HEK293 (cell line): ENCODE measurements around the gene ZNF593OS.

Source experiments
- CTCF ChIA-PET: fragments of 350-600 bp; formaldehyde crosslinking; extraction: SDS; loops from one replicate; lab custom pipeline; 2021; ENCODE audit warnings: antibody characterized with exemption; lab: Yijun Ruan, JAX
- POLR2A ChIA-PET: fragments of 300-600 bp; formaldehyde crosslinking; extraction: SDS; loops from one replicate; lab custom pipeline; 2020; ENCODE audit warnings: antibody characterized with exemption, inconsistent platforms; lab: Yijun Ruan, JAX
- H3K27ac ChIP-seq: fragments of 200-500 bp; sonication (Bioruptor generic); 2 replicates; pipeline ENCODE4 v1.5.1; 2014; ENCODE audit warnings: low read depth, low read length, control low read depth, inconsistent platforms; ENCODE audit errors: extremely low read depth
- H3K36me3 ChIP-seq, 2 experiments: fragments of 200-500 bp in 1 of 2; sonication (Bioruptor generic) in 1 of 2; 1 replicate in 1 of 2; 2 replicates in 1 of 2; pipeline ENCODE4 v1.5.1; 2014 to 2017; ENCODE audit warnings: inconsistent platforms in 2 of 2, low read length in 2 of 2; ENCODE audit not compliant: control insufficient read depth in 2 of 2, insufficient read depth in 1 of 2
- H3K4me1 ChIP-seq: fragments of 200-500 bp; sonication (Bioruptor generic); 2 replicates; pipeline ENCODE4 v1.5.1; 2014; ENCODE audit warnings: mild to moderate bottlenecking, low read length, inconsistent platforms; ENCODE audit not compliant: control insufficient read depth, insufficient read depth
- H3K4me3 ChIP-seq: 2 replicates; pipeline ENCODE4 v1.5.1; 2011; ENCODE audit warnings: low read depth, mild to moderate bottlenecking, control low read depth, low read length, moderate library complexity
- H3K9me3 ChIP-seq: fragments of 200-500 bp; sonication (Bioruptor generic); 2 replicates; pipeline ENCODE4 v1.5.1; 2014; ENCODE audit warnings: low read depth, low read length, inconsistent platforms; ENCODE audit not compliant: control insufficient read depth, insufficient read depth
- PRDM4 ChIP-seq: fragments of 450-650 bp; formaldehyde crosslinking; IDR thresholded peaks from 2 replicates; pipeline ENCODE4 v1.5.1; 2017; ENCODE audit warnings: missing biosample characterization, missing genetic modification characterization
- ZBTB1 ChIP-seq: fragments of 450-650 bp; formaldehyde crosslinking; IDR thresholded peaks from 2 replicates; pipeline ENCODE4 v1.5.1; 2016; ENCODE audit warnings: missing biosample characterization, missing genetic modification characterization
- ZBTB6 ChIP-seq: fragments of 450-650 bp; formaldehyde crosslinking; IDR thresholded peaks from 2 replicates; pipeline ENCODE4 v1.5.1; 2017; ENCODE audit warnings: missing biosample characterization, missing genetic modification characterization
- ZNF184 ChIP-seq: fragments of 450-650 bp; IDR thresholded peaks from 2 replicates; pipeline ENCODE4 v1.5.1; 2018; ENCODE audit warnings: missing biosample characterization, mild to moderate bottlenecking, missing genetic modification characterization
- ZNF202 ChIP-seq: fragments of 450-650 bp; formaldehyde crosslinking; IDR thresholded peaks from 2 replicates; pipeline ENCODE4 v1.5.1; 2016; ENCODE audit warnings: missing biosample characterization, missing genetic modification characterization, borderline replicate concordance
- ZNF280C ChIP-seq: fragments of 450-650 bp; formaldehyde crosslinking; IDR thresholded peaks from 2 replicates; pipeline ENCODE4 v1.5.1; 2016; ENCODE audit warnings: missing biosample characterization, missing genetic modification characterization
- ZNF350 ChIP-seq: fragments of 450-650 bp; formaldehyde crosslinking; IDR thresholded peaks from 2 replicates; pipeline ENCODE4 v1.5.0; 2017; ENCODE audit warnings: missing biosample characterization, mild to moderate bottlenecking, missing genetic modification characterization
- ZNF433 ChIP-seq: fragments of 450-650 bp; formaldehyde crosslinking; IDR thresholded peaks from 2 replicates; pipeline ENCODE4 v1.5.1; 2016; ENCODE audit warnings: missing biosample characterization, missing genetic modification characterization, low read depth
- ZNF776 ChIP-seq: fragments of 450-650 bp; formaldehyde crosslinking; IDR thresholded peaks from 2 replicates; pipeline ENCODE4 v1.5.0; 2017; ENCODE audit warnings: missing biosample characterization, missing genetic modification characterization, borderline replicate concordance
- ZNF791 ChIP-seq: fragments of 450-650 bp; formaldehyde crosslinking; IDR thresholded peaks from 2 replicates; pipeline ENCODE4 v1.5.1; 2016; ENCODE audit warnings: missing biosample characterization, missing genetic modification characterization
- TF ChIP-seq, protein P1 (sequence below): fragments of 450-650 bp; formaldehyde crosslinking; IDR thresholded peaks from 2 replicates; pipeline ENCODE4 v1.5.1; 2017; ENCODE audit warnings: missing biosample characterization, missing genetic modification characterization
- TF ChIP-seq, protein P2 (sequence below): fragments of 450-650 bp; formaldehyde crosslinking; IDR thresholded peaks from 2 replicates; pipeline ENCODE4 v1.5.1; 2017; ENCODE audit warnings: missing biosample characterization, missing genetic modification characterization

ZNF593OS gene

GRCh38 chr1:26169669-26170471, 1.8 kb downstream of the ZNF593OS start, which contains the start of gene ZNF593 (continued):
- TF ChIP-seq, protein P1, sequence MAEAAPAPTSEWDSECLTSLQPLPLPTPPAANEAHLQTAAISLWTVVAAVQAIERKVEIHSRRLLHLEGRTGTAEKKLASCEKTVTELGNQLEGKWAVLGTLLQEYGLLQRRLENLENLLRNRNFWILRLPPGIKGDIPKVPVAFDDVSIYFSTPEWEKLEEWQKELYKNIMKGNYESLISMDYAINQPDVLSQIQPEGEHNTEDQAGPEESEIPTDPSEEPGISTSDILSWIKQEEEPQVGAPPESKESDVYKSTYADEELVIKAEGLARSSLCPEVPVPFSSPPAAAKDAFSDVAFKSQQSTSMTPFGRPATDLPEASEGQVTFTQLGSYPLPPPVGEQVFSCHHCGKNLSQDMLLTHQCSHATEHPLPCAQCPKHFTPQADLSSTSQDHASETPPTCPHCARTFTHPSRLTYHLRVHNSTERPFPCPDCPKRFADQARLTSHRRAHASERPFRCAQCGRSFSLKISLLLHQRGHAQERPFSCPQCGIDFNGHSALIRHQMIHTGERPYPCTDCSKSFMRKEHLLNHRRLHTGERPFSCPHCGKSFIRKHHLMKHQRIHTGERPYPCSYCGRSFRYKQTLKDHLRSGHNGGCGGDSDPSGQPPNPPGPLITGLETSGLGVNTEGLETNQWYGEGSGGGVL: peak; percentile 16; the same call in 1 of the 2 replicates
- TF ChIP-seq, all 188 proteins: peak for 90

DNA sequence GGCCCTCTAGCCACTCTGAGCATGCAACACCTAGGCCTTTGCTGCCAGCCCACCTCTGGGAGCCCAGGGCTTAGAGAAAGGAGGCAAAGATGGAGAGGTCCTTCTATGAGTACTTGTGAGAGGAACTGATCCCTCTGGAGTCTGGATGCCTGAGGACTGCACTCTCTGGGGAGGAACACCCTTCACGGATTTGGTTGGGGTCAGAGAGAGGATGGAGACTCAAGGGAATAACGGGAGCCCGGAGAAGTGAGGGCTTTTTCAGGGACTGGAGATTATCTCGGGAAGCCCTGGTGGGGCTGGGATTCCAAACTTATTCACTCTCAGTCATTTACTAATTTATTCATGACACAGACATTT, 2.5 kb downstream of the ZNF593OS start:
- Histone ChIP-seq H3K9me3 (no peaks in the 10 kb centered on the region), H3K4me3 (no peak overlapping the region), H3K4me1 (peaks cover 7% of the 10 kb centered on the region; the same call in 1 of the 2 replicates), H3K36me3 (peaks cover 0 to 10% of the 10 kb centered on the region in 2 experiments; a peak in 1 of 3 replicates), H3K27ac (no peak overlapping the region)
- ChIA-PET CTCF (interaction anchor here (0.5 to 2.0 kb wide), 22 partner anchors 8 to 1247 kb away, joined by 3 to 16 read pairs (median 4); partner anchors contain the start of gene CEP85), POLR2A (interaction anchor here (0.6 to 2.9 kb wide), 6 partner anchors 8 to 65 kb away, joined by 3 to 23 read pairs (median 4); partner anchors contain the start of gene CEP85)
- TF ChIP-seq, protein P2, sequence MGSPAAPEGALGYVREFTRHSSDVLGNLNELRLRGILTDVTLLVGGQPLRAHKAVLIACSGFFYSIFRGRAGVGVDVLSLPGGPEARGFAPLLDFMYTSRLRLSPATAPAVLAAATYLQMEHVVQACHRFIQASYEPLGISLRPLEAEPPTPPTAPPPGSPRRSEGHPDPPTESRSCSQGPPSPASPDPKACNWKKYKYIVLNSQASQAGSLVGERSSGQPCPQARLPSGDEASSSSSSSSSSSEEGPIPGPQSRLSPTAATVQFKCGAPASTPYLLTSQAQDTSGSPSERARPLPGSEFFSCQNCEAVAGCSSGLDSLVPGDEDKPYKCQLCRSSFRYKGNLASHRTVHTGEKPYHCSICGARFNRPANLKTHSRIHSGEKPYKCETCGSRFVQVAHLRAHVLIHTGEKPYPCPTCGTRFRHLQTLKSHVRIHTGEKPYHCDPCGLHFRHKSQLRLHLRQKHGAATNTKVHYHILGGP (tag by site-specific recombination): no peak
- TF ChIP-seq, protein P1: no peak
- no peak for TF ChIP-seq PRDM4 (tag by site-specific recombination)
- TF ChIP-seq ZNF184 (tag by site-specific recombination): no peak
- TF ChIP-seq ZNF433: no peak
- TF ChIP-seq ZBTB1 (tag by site-specific recombination): no peak
- TF ChIP-seq ZNF350: no peak
- TF ChIP-seq ZBTB6 (tag by site-specific recombination): no peak
- no peak for TF ChIP-seq ZNF791 (tag by site-specific recombination)
- TF ChIP-seq ZNF776 (tag by site-specific recombination): no peak
- TF ChIP-seq ZNF280C (tag by site-specific recombination): no peak
- no peak for TF ChIP-seq ZNF202 (tag by site-specific recombination)
